Liver (tissue), 9 donors: ENCODE results near the gene FCN1. TPM values are rescaled to one million over a fixed set of nuclear protein-coding genes. Genes with fewer than 3 reads are reported as not detected.

Source experiments
- DNase-seq: peaks from one replicate; pipeline ENCODE4 v3.0.0-alpha.2; 2017; ENCODE audit warnings: low spot score
- H3K27ac ChIP-seq, 2 donors: one replicate each; pipeline ENCODE4 v1.7.0; 2013; ENCODE audit warnings: inconsistent platforms in 2 of 2, low read length in 2 of 2, control low read depth in 1 of 2, low read depth in 1 of 2, mild to moderate bottlenecking in 1 of 2
- H3K27me3 ChIP-seq, 4 donors: one replicate each; pipeline versions ENCODE4 v1.6.1 to v1.7.0; 2013; ENCODE audit warnings: low read length in 3 of 4, inconsistent platforms in 1 of 4, mild to moderate bottlenecking in 1 of 4, moderate library complexity in 1 of 4; ENCODE audit not compliant: control insufficient read depth in 4 of 4, insufficient read depth in 4 of 4
- H3K36me3 ChIP-seq, 4 donors: one replicate each; pipeline versions ENCODE4 v1.6.1 to v1.7.0; 2013; ENCODE audit warnings: low read length in 3 of 4, mild to moderate bottlenecking in 3 of 4, low read depth in 1 of 4, moderate library complexity in 1 of 4; ENCODE audit not compliant: control insufficient read depth in 4 of 4, insufficient read depth in 3 of 4
- H3K4me1 ChIP-seq, 4 donors: one replicate each; pipeline versions ENCODE4 v1.6.1 to v1.7.0; 2013; ENCODE audit warnings: low read length in 3 of 4, mild to moderate bottlenecking in 3 of 4, moderate library complexity in 1 of 4; ENCODE audit not compliant: control insufficient read depth in 4 of 4, insufficient read depth in 4 of 4
- H3K4me3 ChIP-seq, 3 donors: one replicate each; pipeline versions ENCODE4 v1.6.1 to v1.7.0; 2013; ENCODE audit warnings: low read length in 3 of 3, control low read depth in 1 of 3, low read depth in 1 of 3, mild to moderate bottlenecking in 1 of 3
- H3K9ac ChIP-seq, 2 donors: one replicate each; pipeline ENCODE4 v1.7.0; 2013; ENCODE audit warnings: low read length in 2 of 2, mild to moderate bottlenecking in 2 of 2, moderate library complexity in 2 of 2, control low read depth in 1 of 2, low read depth in 1 of 2
- H3K9me3 ChIP-seq, 4 donors: one replicate each; pipeline versions ENCODE4 v1.6.1 to v1.7.0; 2013; ENCODE audit warnings: low read length in 3 of 4; ENCODE audit not compliant: control insufficient read depth in 4 of 4
- CTCF ChIP-seq: fragments of 150-350 bp; IDR thresholded peaks from 2 replicates; pipeline ENCODE4 v1.5.1; 2017; ENCODE audit warnings: improper control_type of control experiment, low read depth, low read length; ENCODE audit not compliant: missing input control
- FOXA1 ChIP-seq: IDR thresholded peaks from 2 replicates; pipeline ENCODE4 v1.6.1; 2016; ENCODE audit warnings: antibody characterized with exemption
- FOXA2 ChIP-seq: IDR thresholded peaks from 2 replicates; pipeline ENCODE4 v1.6.1; 2016; ENCODE audit warnings: antibody characterized with exemption
- GABPA ChIP-seq, 2 donors: IDR thresholded peaks in 1 of 2; conservative IDR thresholded peaks in 1 of 2; 2 replicates each; pipeline ENCODE4 v1.6.1; 2016; ENCODE audit warnings: antibody characterized with exemption in 2 of 2, mild to moderate bottlenecking in 1 of 2, moderate library complexity in 1 of 2
- HNF4G ChIP-seq: IDR thresholded peaks from 2 replicates; pipeline ENCODE4 v1.6.1; 2016; ENCODE audit warnings: antibody characterized with exemption
- JUND ChIP-seq, 2 donors: IDR thresholded peaks; 2 replicates each; pipeline ENCODE4 v1.6.1; 2016; ENCODE audit warnings: antibody characterized with exemption in 2 of 2
- NR2F2 ChIP-seq: IDR thresholded peaks from 2 replicates; pipeline ENCODE4 v1.6.1; 2016; ENCODE audit warnings: antibody characterized with exemption
- RAD21 ChIP-seq, 2 donors: IDR thresholded peaks; 2 replicates each; pipeline ENCODE4 v1.6.1; 2016; ENCODE audit warnings: antibody characterized with exemption in 2 of 2, mild to moderate bottlenecking in 2 of 2
- REST ChIP-seq: IDR thresholded peaks from 2 replicates; pipeline ENCODE4 v1.6.1; 2016; ENCODE audit warnings: antibody characterized with exemption, mild to moderate bottlenecking
- RXRA ChIP-seq, 2 donors: IDR thresholded peaks; 2 replicates each; pipeline ENCODE4 v1.6.1; 2017 to 2018; ENCODE audit warnings: antibody characterized with exemption in 2 of 2, mild to moderate bottlenecking in 1 of 2
- SP1 ChIP-seq: IDR thresholded peaks from 2 replicates; pipeline ENCODE4 v1.6.1; 2018; ENCODE audit warnings: antibody characterized with exemption, mild to moderate bottlenecking
- WGBS: extraction: QIAGEN DNeasy Blood & Tissue Kit; methylation state at CpG from one replicate; pipeline ENCODE4 v1.1.7; 2013; 5-methylcytosine and 5-hydroxymethylcytosine counted together
- polyA plus RNA-seq, 2 donors: library from polyadenylated mRNA; stranded (reverse) in 1 of 2; unstranded in 1 of 2; fragments of 200-250 nt in 1 of 2; fragments of >200 nt in 1 of 2; fragmentation: Nextera tagmentation in 1 of 2; extraction: Ambion mirVana in 1 of 2; gene quantifications; one replicate each; pipeline versions ENCODE4 v1.2.1 to v1.2.3, GENCODE V29; 2013 to 2015
- total RNA-seq, 2 donors: library from RNA; depleted of rRNA; stranded (reverse); fragments of >200 nt; gene quantifications; one replicate each; pipeline ENCODE4 v1.2.3, GENCODE V29; 2014
- TF ChIP-seq, protein P1 (sequence below): IDR thresholded peaks from 2 replicates; pipeline ENCODE4 v1.6.1; 2016; ENCODE audit warnings: antibody characterized with exemption
- TF ChIP-seq, protein P2 (sequence below): IDR thresholded peaks from 2 replicates; pipeline ENCODE4 v1.6.1; 2016; ENCODE audit warnings: antibody characterized with exemption
- donor health status: healthy.
- donor health status: healthy.
- donor health status: healthy.
- donor health status: healthy.
- donor health status: healthy.

FCN1 gene
- total and polyA plus RNA-seq, 4 donors = 0.97 to 15.0 (median 5.4) TPM

DNA sequence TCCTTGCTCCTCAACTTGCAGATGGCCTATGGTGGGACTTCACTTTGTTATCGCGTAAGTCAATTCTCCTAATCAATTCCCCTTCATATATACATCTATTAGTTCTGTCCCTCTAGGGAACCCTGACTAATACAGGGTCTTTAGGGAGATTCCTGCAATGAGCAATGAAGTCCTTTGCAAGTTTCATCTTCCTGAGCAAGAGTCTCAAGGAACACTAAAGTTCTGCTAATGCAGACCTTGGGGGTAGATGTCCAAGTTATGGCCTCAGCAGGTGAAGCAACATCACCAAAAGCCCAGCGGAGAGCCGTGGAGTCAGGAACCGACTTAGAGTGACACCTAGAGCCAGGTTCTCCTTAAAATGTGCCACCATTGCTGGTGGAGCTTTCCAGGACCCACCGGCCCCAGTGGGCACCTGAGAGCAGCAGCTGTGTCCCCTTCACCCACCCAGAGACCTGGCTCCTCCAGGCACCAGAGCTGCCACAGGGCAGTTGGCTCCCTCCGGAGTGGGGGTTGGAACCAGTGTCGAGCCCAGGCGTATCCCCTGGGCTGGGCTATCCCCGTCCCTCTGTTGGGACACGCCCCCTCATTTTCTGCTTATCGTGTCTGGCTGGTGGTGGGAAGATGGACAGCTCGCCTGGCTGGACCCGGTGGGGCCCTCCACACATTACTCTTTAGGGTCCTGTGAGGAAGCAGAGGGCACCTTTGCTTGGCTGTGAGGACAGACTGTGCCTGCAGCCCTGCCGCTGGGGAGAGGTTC is 10.9 kb upstream of the FCN1 start (continued):
- TF ChIP-seq REST = no peak

- peaks cover 0 to 3% (median 0%) of the 10 kb centered on the region in 4 donors for H3K4me1 ChIP-seq
- H3K36me3 ChIP-seq = no peaks in the 10 kb centered on the region
- H3K9me3 ChIP-seq = peaks cover 0 to under 1% (median 0%) of the 10 kb centered on the region in 4 donors
- no peak overlapping the region for H3K27ac ChIP-seq
- H3K9ac ChIP-seq = no peak overlapping the region
- H3K27me3 ChIP-seq = no peaks in the 10 kb centered on the region
- no peak overlapping the region for H3K4me3 ChIP-seq
- TF ChIP-seq FOXA1 (no peak), GABPA (IDR thresholded peaks at IDR 0.05 in 1 of 2, conservative IDR thresholded peaks at IDR 0.05 in 1 of 2) (no peak), CTCF (no peak), RXRA (IDR thresholded peaks at IDR 0.05) (no peak), FOXA2 (no peak), SP1 (no peak), RAD21 (IDR thresholded peaks at IDR 0.05) (no peak), HNF4G (no peak), NR2F2 (no peak), JUND (IDR thresholded peaks at IDR 0.05) (no peak)
- TF ChIP-seq, protein P1, sequence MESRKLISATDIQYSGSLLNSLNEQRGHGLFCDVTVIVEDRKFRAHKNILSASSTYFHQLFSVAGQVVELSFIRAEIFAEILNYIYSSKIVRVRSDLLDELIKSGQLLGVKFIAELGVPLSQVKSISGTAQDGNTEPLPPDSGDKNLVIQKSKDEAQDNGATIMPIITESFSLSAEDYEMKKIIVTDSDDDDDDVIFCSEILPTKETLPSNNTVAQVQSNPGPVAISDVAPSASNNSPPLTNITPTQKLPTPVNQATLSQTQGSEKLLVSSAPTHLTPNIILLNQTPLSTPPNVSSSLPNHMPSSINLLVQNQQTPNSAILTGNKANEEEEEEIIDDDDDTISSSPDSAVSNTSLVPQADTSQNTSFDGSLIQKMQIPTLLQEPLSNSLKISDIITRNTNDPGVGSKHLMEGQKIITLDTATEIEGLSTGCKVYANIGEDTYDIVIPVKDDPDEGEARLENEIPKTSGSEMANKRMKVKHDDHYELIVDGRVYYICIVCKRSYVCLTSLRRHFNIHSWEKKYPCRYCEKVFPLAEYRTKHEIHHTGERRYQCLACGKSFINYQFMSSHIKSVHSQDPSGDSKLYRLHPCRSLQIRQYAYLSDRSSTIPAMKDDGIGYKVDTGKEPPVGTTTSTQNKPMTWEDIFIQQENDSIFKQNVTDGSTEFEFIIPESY = no peak
- TF ChIP-seq, protein P2, sequence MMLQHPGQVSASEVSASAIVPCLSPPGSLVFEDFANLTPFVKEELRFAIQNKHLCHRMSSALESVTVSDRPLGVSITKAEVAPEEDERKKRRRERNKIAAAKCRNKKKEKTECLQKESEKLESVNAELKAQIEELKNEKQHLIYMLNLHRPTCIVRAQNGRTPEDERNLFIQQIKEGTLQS = no peak
- no peak for DNase-seq
- WGBS = 74% methylated on average over 7 of the region's 7 CpGs
Measured at GRCh38 chr9:134925011-134925511, 7.3 kb upstream of the FCN1 start.
